Caco-2 (cell line): Measurements from ENCODE around the gene KRT78. TPM values are rescaled to one million over a fixed set of nuclear protein-coding genes. Genes with fewer than 3 reads are reported as not detected.

Source experiments
- BruUV-seq: library from RNA; stranded (reverse); fragments of 400-500 nt; replicated peaks from 2 replicates; lab custom pipeline; 2021; lab: Mats Ljungman, UMichigan
- CTCF ChIA-PET: fragments of 300-600 bp; sonication (Branson Sonifier 250); formaldehyde crosslinking; loops from one replicate; lab custom pipeline; 2022; ENCODE audit warnings: antibody characterized with exemption; lab: Charles Lee
- POLR2A ChIA-PET: fragments of 300-600 bp; sonication (Branson Sonifier 250); formaldehyde crosslinking; loops from one replicate; lab custom pipeline; 2022; ENCODE audit warnings: antibody characterized with exemption; lab: Charles Lee
- DNase-seq, 2 experiments: peaks; one replicate each; pipeline versions ENCODE4 v3.0.0 to v3.0.0-alpha.2; 2020 to 2022
- H3K27me3 ChIP-seq: replicated peaks from 2 replicates; pipeline ENCODE4 v1.6.0; 2011; ENCODE audit warnings: low read length; ENCODE audit not compliant: control insufficient read depth, insufficient read depth
- H3K36me3 ChIP-seq: 2 replicates; pipeline ENCODE4 v1.5.1; 2011; ENCODE audit warnings: low read length; ENCODE audit not compliant: control insufficient read depth, insufficient read depth
- H3K4me1 ChIP-seq: fragments of 250-450 bp; sonication (Bioruptor Pico); 2 replicates; pipeline ENCODE4 v1.5.1; 2020; ENCODE audit warnings: mild to moderate bottlenecking
- H3K4me3 ChIP-seq: 2 replicates; pipeline ENCODE4 v1.5.1; 2011; ENCODE audit warnings: low read depth, mild to moderate bottlenecking, control low read depth, low read length
- H3K9me3 ChIP-seq: fragments of 250-450 bp; sonication (Bioruptor Pico); 2 replicates; pipeline ENCODE4 v1.5.1; 2020; ENCODE audit warnings: mild to moderate bottlenecking, moderate library complexity
- H3K27ac Mint-ChIP-seq: one replicate; pipeline ENCODE4 v1.8.0; 2022; ENCODE audit warnings: mixed read lengths; ENCODE audit not compliant: unreplicated experiment
- H3K27me3 Mint-ChIP-seq: one replicate; pipeline ENCODE4 v1.8.0; 2022; ENCODE audit warnings: mixed read lengths; ENCODE audit not compliant: insufficient read depth, unreplicated experiment
- H3K36me3 Mint-ChIP-seq: one replicate; pipeline ENCODE4 v1.8.0; 2022; ENCODE audit warnings: mild to moderate bottlenecking, mixed read lengths; ENCODE audit not compliant: insufficient read depth, unreplicated experiment
- H3K4me1 Mint-ChIP-seq: one replicate; pipeline ENCODE4 v1.8.0; 2022; ENCODE audit warnings: low read depth, mixed read lengths; ENCODE audit not compliant: unreplicated experiment
- H3K4me3 Mint-ChIP-seq: one replicate; pipeline ENCODE4 v1.8.0; 2022; ENCODE audit warnings: mild to moderate bottlenecking, moderate library complexity, mixed read lengths; ENCODE audit not compliant: unreplicated experiment
- H3K9me3 Mint-ChIP-seq: one replicate; pipeline ENCODE4 v1.8.0; 2022; ENCODE audit warnings: mixed read lengths; ENCODE audit not compliant: unreplicated experiment
- CTCF ChIP-seq, 2 experiments: fragments of 200-600 bp in 1 of 2; IDR thresholded peaks; 1 replicate in 1 of 2; 2 replicates in 1 of 2; pipeline versions ENCODE4 v1.5.1 to v1.8.0; 2011 to 2022; ENCODE audit warnings: antibody characterized with exemption in 1 of 2, control low read depth in 1 of 2, inconsistent platforms in 1 of 2, low read depth in 1 of 2, low read length in 1 of 2, mild to moderate bottlenecking in 1 of 2, moderate library complexity in 1 of 2; ENCODE audit not compliant: insufficient read depth in 1 of 2, severe bottlenecking in 1 of 2, unreplicated experiment in 1 of 2
- intact Hi-C: fragments of 100-400 bp; cut with micrococcal nuclease; formaldehyde crosslinking; loops from one replicate; pipeline ENCODE4 v1.10.0; 2022; ENCODE audit not compliant: unreplicated experiment
- total RNA-seq: library from RNA; stranded (reverse); gene quantifications from 2 replicates; pipeline ENCODE4 v1.2.3, GENCODE V29; 2022

Gene KRT78
- total RNA-seq, 1 experiment from 2014 or later, result not detected

DNA sequence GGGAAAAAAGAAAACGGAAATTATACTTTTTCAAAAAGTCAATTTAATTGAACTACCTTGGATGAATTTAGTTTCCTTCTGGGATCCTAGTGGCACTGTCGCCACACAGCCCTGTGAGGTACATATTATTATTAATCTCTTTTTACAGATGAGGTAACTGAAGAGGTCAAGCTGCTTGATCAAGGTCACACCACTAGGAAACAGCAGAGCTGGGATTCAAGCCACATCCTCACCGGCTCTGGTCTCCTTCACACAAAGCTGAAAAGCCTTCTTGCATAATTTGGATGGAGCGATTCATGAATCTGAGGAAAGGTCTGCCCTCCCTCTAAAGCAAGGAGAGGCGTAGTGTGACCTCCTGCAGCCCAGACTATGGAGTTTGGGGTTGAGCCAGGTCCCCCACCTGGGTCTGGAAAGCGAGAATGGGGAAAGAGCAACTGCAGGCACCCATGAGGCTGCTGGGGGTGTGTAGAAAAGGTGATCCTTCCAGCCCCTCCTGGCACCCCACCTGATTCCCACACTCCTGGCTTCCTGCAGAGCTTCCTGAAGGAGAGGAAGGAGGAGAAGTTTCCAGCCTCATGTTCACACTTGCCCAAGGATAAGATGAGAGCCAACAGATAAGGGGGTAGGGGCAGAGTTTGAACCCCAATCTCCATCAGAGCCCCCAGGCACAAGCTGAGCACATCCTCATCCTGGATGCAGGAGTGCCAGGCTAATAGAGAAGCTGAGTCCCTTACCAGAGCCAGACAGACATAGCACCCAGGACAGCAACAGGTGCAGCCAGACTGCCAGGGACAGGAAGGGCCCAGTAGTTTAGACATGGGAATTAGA lies 10.8 kb downstream of the KRT78 start:
- Mint-ChIP-seq H3K4me1 (peaks cover 10% of the 10 kb centered on the region), H3K4me3 (no peak overlapping the region), H3K27me3 (peaks cover 5% of the 10 kb centered on the region), H3K9me3 (no peaks in the 10 kb centered on the region), H3K27ac (no peak overlapping the region), H3K36me3 (no peaks in the 10 kb centered on the region)
- intact Hi-C loops, result no loop called here
- DNase-seq, result no peak
- Histone ChIP-seq H3K27me3 (no peaks in the 10 kb centered on the region), H3K36me3 (no peaks in the 10 kb centered on the region), H3K4me3 (no peak overlapping the region), H3K9me3 (no peaks in the 10 kb centered on the region), H3K4me1 (peaks cover 5% of the 10 kb centered on the region)
- ChIA-PET CTCF (no interaction called here), POLR2A (no interaction called here)
- no TSS peak for BruUV-seq
- no peak for TF ChIP-seq CTCF (IDR thresholded peaks at IDR 0.05; ENCODE audit: insufficient read depth in 1 of 2, low read depth in 1 of 2, low read length in 1 of 2, severe bottlenecking in 1 of 2, unreplicated experiment in 1 of 2)

- no peak overlapping the region for H3K27ac Mint-ChIP-seq
- peaks cover 16% of the 10 kb centered on the region for H3K4me1 Mint-ChIP-seq
- no peak overlapping the region for H3K4me3 ChIP-seq
- H3K36me3 ChIP-seq, result no peaks in the 10 kb centered on the region
- no peak for TF ChIP-seq CTCF (IDR thresholded peaks at IDR 0.05; ENCODE audit: insufficient read depth in 1 of 2, low read depth in 1 of 2, low read length in 1 of 2, severe bottlenecking in 1 of 2, unreplicated experiment in 1 of 2)
- peaks cover 10% of the 10 kb centered on the region for H3K4me1 ChIP-seq
- H3K36me3 Mint-ChIP-seq, result no peaks in the 10 kb centered on the region
- intact Hi-C loops, result no loop called here
- BruUV-seq, result no TSS peak
- DNase-seq, result no peak
- H3K9me3 ChIP-seq, result no peaks in the 10 kb centered on the region
- H3K27me3 Mint-ChIP-seq, result peaks cover 5% of the 10 kb centered on the region
- no peak overlapping the region for H3K4me3 Mint-ChIP-seq
- CTCF ChIA-PET, result interaction anchor here (0.6 kb wide), 1 partner anchor 53 kb away, joined by 8 read pairs; no protein-coding TSS in a partner anchor
- POLR2A ChIA-PET, result no interaction called here
- no peaks in the 10 kb centered on the region for H3K9me3 Mint-ChIP-seq
- no peaks in the 10 kb centered on the region for H3K27me3 ChIP-seq
Observed at GRCh38 chr12:52837413-52837741, 11.4 kb downstream of the KRT78 start.

- Histone ChIP-seq H3K4me3 (no peak overlapping the region), H3K27me3 (no peaks in the 10 kb centered on the region), H3K36me3 (no peaks in the 10 kb centered on the region), H3K4me1 (peaks cover 10% of the 10 kb centered on the region), H3K9me3 (no peaks in the 10 kb centered on the region)
- no peak overlapping the region for H3K4me3 Mint-ChIP-seq
- H3K27me3 Mint-ChIP-seq, result peaks cover 5% of the 10 kb centered on the region
- no peaks in the 10 kb centered on the region for H3K36me3 Mint-ChIP-seq
- H3K4me1 Mint-ChIP-seq, result peaks cover 16% of the 10 kb centered on the region
- ChIA-PET CTCF (interaction anchor here (0.6 kb wide), 1 partner anchor 53 kb away, joined by 8 read pairs; no protein-coding TSS in a partner anchor), POLR2A (no interaction called here)
- TF ChIP-seq CTCF (IDR thresholded peaks at IDR 0.05; ENCODE audit: insufficient read depth in 1 of 2, low read depth in 1 of 2, low read length in 1 of 2, severe bottlenecking in 1 of 2, unreplicated experiment in 1 of 2), result no peak
- no TSS peak for BruUV-seq
- H3K9me3 Mint-ChIP-seq, result no peaks in the 10 kb centered on the region
- DNase-seq, result no peak
- no peak overlapping the region for H3K27ac Mint-ChIP-seq
- intact Hi-C loops, result no loop called here
Observed at GRCh38 chr12:52836491-52837412, 12.0 kb downstream of the KRT78 start.
